SU-DHL-6 (cell line): Measurements from ENCODE around the gene STAU1.

Experiments used
- H2AFZ ChIP-seq: fragments of 200-600 bp; sonication (generic); 2 replicates; pipeline ENCODE4 v1.6.1; 2014; ENCODE audit warnings: low read depth, mild to moderate bottlenecking, moderate library complexity, mixed read lengths, antibody characterized with exemption, low read length; ENCODE audit not compliant: severe bottlenecking
- H3F3A ChIP-seq: fragments of 200-600 bp; shearing (Covaris generic); 2 replicates; pipeline ENCODE4 v1.6.0; 2016; ENCODE audit warnings: antibody characterized with exemption, mild to moderate bottlenecking; ENCODE audit not compliant: insufficient read depth
- H3K27ac ChIP-seq: fragments of 200-600 bp; sonication (generic); 2 replicates; pipeline ENCODE4 v1.5.1; 2016; ENCODE audit warnings: low read depth, mild to moderate bottlenecking, low read length, moderate library complexity, mixed read lengths
- H3K27me3 ChIP-seq: fragments of 200-600 bp; sonication (generic), shearing (Covaris generic); 2 replicates; pipeline ENCODE4 v1.6.0; 2014; ENCODE audit warnings: mild to moderate bottlenecking, low read length
- H3K36me3 ChIP-seq: fragments of 200-600 bp; sonication (generic); 2 replicates; pipeline ENCODE4 v1.6.1; 2014; ENCODE audit warnings: mild to moderate bottlenecking, low read length, mixed read lengths
- H3K4me2 ChIP-seq: fragments of 300-600, 200-600 bp; shearing (Covaris generic), sonication (generic); 2 replicates; pipeline ENCODE4 v1.6.0; 2014; ENCODE audit warnings: low read length, low read depth, mild to moderate bottlenecking; ENCODE audit not compliant: poor library complexity, severe bottlenecking
- H3K4me3 ChIP-seq: fragments of 200-600 bp; sonication (generic); 2 replicates; pipeline ENCODE4 v1.5.1; 2014; ENCODE audit warnings: antibody characterized with exemption, low read length, mild to moderate bottlenecking, mixed read lengths; ENCODE audit not compliant: insufficient read depth, poor library complexity, severe bottlenecking
- H3K79me2 ChIP-seq: fragments of 200-600 bp; sonication (generic); 2 replicates; pipeline ENCODE4 v1.6.1; 2014; ENCODE audit warnings: mild to moderate bottlenecking, low read length, moderate library complexity; ENCODE audit not compliant: insufficient read depth
- H3K9ac ChIP-seq: fragments of 200-600 bp; sonication (generic); 2 replicates; pipeline ENCODE4 v1.7.0; 2014; ENCODE audit warnings: mild to moderate bottlenecking, low read length
- H3K9me2 ChIP-seq: fragments of 200-600 bp; sonication (generic); replicated peaks from 2 replicates; pipeline ENCODE4 v1.6.1; 2014; ENCODE audit warnings: low read length; ENCODE audit not compliant: insufficient read depth
- H3K9me3 ChIP-seq: fragments of 200-600 bp; sonication (generic); 2 replicates; pipeline ENCODE4 v1.6.1; 2014; ENCODE audit warnings: low read length, mixed read lengths; ENCODE audit not compliant: insufficient read depth
- H4K20me1 ChIP-seq: fragments of 200-600 bp; sonication (generic); 2 replicates; pipeline ENCODE4 v1.6.1; 2014; ENCODE audit warnings: low read depth, mild to moderate bottlenecking, antibody characterized with exemption, low read length, moderate library complexity, mixed read lengths
- EZH2phosphoT487 ChIP-seq: fragments of 200-600 bp; sonication (generic), shearing (Covaris generic); conservative IDR thresholded peaks from 2 replicates; pipeline ENCODE4 v1.6.1; 2018; ENCODE audit warnings: mild to moderate bottlenecking, antibody characterized with exemption, low read length, moderate library complexity, mixed read lengths
- TF ChIP-seq, protein P1 (sequence below): fragments of 200-600 bp; sonication (generic); IDR thresholded peaks from one replicate; pipeline ENCODE4 v1.5.1; 2017; ENCODE audit warnings: antibody characterized with exemption, mild to moderate bottlenecking, low read length, moderate library complexity; ENCODE audit not compliant: insufficient read depth, poor library complexity, severe bottlenecking

The STAU1 gene, protein sequence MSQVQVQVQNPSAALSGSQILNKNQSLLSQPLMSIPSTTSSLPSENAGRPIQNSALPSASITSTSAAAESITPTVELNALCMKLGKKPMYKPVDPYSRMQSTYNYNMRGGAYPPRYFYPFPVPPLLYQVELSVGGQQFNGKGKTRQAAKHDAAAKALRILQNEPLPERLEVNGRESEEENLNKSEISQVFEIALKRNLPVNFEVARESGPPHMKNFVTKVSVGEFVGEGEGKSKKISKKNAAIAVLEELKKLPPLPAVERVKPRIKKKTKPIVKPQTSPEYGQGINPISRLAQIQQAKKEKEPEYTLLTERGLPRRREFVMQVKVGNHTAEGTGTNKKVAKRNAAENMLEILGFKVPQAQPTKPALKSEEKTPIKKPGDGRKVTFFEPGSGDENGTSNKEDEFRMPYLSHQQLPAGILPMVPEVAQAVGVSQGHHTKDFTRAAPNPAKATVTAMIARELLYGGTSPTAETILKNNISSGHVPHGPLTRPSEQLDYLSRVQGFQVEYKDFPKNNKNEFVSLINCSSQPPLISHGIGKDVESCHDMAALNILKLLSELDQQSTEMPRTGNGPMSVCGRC

DNA sequence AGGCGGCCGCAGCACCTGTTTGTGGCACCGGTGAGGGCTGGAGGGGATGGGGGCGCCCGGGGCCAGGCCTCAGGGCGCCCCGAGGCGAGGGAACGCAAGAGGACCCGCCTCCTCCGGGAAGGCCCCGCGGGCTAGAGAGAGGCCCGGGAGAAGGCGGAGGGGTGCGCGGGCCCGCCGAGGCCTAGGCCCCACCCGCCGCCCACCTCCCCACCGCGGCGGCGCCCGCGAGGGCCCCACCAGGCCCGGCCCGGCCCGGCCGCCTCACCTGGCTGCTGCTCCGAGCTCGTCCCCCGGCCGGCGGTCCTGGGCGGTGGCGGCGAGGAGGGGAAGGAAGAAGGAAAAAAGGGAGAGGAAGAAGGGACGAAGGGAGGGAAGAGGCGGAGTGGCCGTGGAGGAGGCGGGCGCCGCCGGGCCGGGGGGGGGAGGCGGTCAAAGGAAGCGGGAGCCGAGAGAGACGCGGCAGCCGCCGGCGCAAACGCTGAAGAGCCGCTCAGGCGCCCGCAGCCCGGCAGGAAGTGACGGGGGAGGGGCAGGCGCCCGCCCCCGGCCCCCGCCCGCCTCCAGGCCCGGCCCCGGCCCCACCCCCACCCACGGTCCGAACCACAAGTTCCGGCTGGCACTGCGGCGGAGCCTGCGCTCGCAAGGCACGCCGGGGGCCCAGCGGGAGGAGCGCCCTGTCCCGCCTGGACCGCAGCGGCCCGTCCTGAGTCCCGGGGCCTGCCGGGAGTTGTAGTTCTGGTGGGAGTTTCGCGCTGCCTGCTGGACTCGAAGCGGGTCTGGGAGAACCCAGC is at the start of gene STAU1:
STAU1 (minus strand) TSS at position 484 of the 791 bp plus-strand sequence. CDS start 22,133 bp downstream, outside the sequence.
- TF ChIP-seq, protein P1, sequence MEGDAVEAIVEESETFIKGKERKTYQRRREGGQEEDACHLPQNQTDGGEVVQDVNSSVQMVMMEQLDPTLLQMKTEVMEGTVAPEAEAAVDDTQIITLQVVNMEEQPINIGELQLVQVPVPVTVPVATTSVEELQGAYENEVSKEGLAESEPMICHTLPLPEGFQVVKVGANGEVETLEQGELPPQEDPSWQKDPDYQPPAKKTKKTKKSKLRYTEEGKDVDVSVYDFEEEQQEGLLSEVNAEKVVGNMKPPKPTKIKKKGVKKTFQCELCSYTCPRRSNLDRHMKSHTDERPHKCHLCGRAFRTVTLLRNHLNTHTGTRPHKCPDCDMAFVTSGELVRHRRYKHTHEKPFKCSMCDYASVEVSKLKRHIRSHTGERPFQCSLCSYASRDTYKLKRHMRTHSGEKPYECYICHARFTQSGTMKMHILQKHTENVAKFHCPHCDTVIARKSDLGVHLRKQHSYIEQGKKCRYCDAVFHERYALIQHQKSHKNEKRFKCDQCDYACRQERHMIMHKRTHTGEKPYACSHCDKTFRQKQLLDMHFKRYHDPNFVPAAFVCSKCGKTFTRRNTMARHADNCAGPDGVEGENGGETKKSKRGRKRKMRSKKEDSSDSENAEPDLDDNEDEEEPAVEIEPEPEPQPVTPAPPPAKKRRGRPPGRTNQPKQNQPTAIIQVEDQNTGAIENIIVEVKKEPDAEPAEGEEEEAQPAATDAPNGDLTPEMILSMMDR: no peak
- no peak for TF ChIP-seq EZH2phosphoT487
- Histone ChIP-seq H3K79me2 (peaks cover 47% of the 10 kb centered on the region), H3K4me3 (peak within 1 kb of the TSS; percentile 67)

DNA sequence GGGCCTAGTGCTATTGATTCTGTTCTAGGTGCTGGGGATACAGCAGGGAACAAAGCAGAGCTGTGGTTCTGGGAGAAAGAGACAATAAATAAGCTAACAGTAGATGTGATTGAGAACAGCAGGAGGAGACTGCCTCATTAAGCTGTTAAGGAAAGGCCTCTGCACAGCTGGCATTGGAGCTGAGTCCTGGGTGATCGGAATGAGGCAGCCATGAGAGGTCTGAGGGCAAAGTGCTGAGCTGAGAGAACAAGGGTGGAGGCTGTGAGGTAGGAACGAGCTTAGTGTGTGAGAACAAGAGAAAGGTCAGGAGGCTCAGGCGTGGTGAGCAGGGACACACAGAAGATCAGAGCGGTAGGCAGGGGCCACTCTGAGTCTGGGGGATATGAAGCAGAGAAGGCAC is 49.4 kb upstream of the STAU1 start:
- no peak overlapping the region for H3K4me2 ChIP-seq
- H3K36me3 ChIP-seq: peaks cover 25% of the 10 kb centered on the region; the same call in 1 of the 2 replicates

More for the DNA sequence above, at the start of gene STAU1:
- Histone ChIP-seq H3K9ac (peak within 1 kb of the TSS; percentile 57), H3K27ac (peak within 1 kb of the TSS; percentile 67), H3K36me3 (no peaks in the 10 kb centered on the region), H3K9me2 (no peaks in the 10 kb centered on the region), H2AFZ (peak within 1 kb of the TSS; percentile 93), H3F3A (no peaks in the 10 kb centered on the region), H4K20me1 (peaks cover 15% of the 10 kb centered on the region), H3K27me3 (no peaks in the 10 kb centered on the region), H3K9me3 (no peaks in the 10 kb centered on the region), H3K4me2 (peak within 1 kb of the TSS; percentile 93)

DNA sequence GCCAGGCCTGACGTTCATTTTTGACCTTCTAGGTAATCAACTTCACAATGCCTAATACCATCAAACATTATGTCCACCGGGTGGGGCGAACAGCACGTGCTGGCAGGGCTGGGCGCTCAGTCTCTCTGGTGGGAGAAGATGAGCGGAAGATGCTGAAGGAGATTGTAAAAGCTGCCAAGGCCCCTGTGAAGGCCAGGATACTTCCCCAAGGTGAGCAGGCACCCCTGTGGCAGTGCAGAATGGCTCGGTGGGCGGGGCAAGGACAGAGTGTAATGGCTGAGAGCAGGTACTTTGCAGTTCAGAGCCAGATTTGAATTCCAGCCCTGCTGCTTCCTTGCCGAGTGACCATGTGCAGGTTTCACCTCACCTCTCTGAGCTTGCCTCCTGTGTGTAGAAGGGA is 48.2 kb upstream of the STAU1 start:
- no peaks in the 10 kb centered on the region for H4K20me1 ChIP-seq
- H3K4me2 ChIP-seq: no peak overlapping the region
- no peak overlapping the region for H3K4me3 ChIP-seq
- H2AFZ ChIP-seq: no peak overlapping the region
- TF ChIP-seq, protein P1: no peak
- no peak for TF ChIP-seq EZH2phosphoT487
- no peaks in the 10 kb centered on the region for H3K79me2 ChIP-seq
- H3K9me2 ChIP-seq: no peaks in the 10 kb centered on the region
- no peak overlapping the region for H3K9ac ChIP-seq
- no peaks in the 10 kb centered on the region for H3K9me3 ChIP-seq
- no peaks in the 10 kb centered on the region for H3K27me3 ChIP-seq
- H3F3A ChIP-seq: no peaks in the 10 kb centered on the region
- no peak overlapping the region for H3K27ac ChIP-seq
- peaks cover 18% of the 10 kb centered on the region; the same call in 1 of the 2 replicates for H3K36me3 ChIP-seq

More for the DNA sequence above, 49.4 kb upstream of the STAU1 start:
- no peak overlapping the region for H3K9ac ChIP-seq
- H4K20me1 ChIP-seq: no peaks in the 10 kb centered on the region
- H2AFZ ChIP-seq: no peak overlapping the region
- no peak overlapping the region for H3K4me3 ChIP-seq
- no peak overlapping the region for H3K27ac ChIP-seq
- H3K27me3 ChIP-seq: no peaks in the 10 kb centered on the region
- H3K79me2 ChIP-seq: no peaks in the 10 kb centered on the region
- TF ChIP-seq, protein P1: no peak
- TF ChIP-seq EZH2phosphoT487: no peak
- no peaks in the 10 kb centered on the region for H3K9me3 ChIP-seq
- no peaks in the 10 kb centered on the region for H3F3A ChIP-seq
- H3K9me2 ChIP-seq: no peaks in the 10 kb centered on the region
